Neural crest cell (in vitro differentiated cells): Measurements from ENCODE around the gene CDH13. TPM values are rescaled to one million over a fixed set of nuclear protein-coding genes. Genes with fewer than 3 reads are reported as not detected.

ENCODE experiments used
- DNase-seq: peaks from one replicate; pipeline ENCODE4 v3.0.0; 2021; ENCODE audit warnings: low read depth, mixed read lengths, low spot score
- H3K27ac Mint-ChIP-seq: one replicate; pipeline ENCODE4 v1.8.0; 2021; ENCODE audit warnings: mild to moderate bottlenecking, mixed read lengths; ENCODE audit not compliant: unreplicated experiment
- H3K27me3 Mint-ChIP-seq: 2 replicates; pipeline ENCODE4 v1.8.0; 2021; ENCODE audit warnings: low read depth, mild to moderate bottlenecking, mixed read lengths
- H3K36me3 Mint-ChIP-seq: 2 replicates; pipeline ENCODE4 v1.8.0; 2021; ENCODE audit warnings: low read depth, mild to moderate bottlenecking, mixed read lengths
- H3K4me1 Mint-ChIP-seq: 2 replicates; pipeline ENCODE4 v1.8.0; 2021; ENCODE audit warnings: mixed read lengths
- H3K4me3 Mint-ChIP-seq: one replicate; pipeline ENCODE4 v1.8.0; 2021; ENCODE audit warnings: mild to moderate bottlenecking, mixed read lengths
- H3K9me3 Mint-ChIP-seq: 2 replicates; pipeline ENCODE4 v1.8.0; 2021; ENCODE audit warnings: mixed read lengths
- CTCF ChIP-seq: fragments of 200-600 bp; sonication (generic); conservative IDR thresholded peaks from 2 replicates; pipeline ENCODE4 v1.5.0; 2021; ENCODE audit warnings: antibody characterized with exemption, mild to moderate bottlenecking
- total RNA-seq: library from RNA; stranded (reverse); gene quantifications from 2 replicates; pipeline ENCODE4 v1.2.1, GENCODE V29; 2021

Gene CDH13
- total RNA-seq, 1 donor from 2014 or later, result 1.1 TPM

DNA sequence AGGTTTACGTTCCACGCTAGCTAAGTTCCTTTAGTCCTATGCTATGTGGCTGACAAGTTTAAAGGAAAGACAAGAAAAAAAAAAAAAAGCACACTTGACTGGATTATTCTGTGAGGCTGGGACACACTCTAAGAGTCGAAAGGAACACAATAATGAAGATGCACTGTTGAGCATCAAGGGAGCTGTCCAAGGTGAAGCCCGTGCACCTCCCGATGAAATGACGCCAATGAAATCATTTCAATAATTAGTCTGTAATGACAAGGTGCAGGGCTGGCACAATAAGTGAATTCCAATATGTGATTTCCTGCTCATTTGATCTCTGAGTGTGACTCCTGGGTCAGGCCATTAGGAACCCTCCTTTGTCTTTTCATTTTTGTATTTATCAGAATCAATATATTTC, 232.9 kb downstream of the CDH13 start:
- Mint-ChIP-seq H3K9me3 (peaks cover 4% of the 10 kb centered on the region), H3K4me1 (no peaks in the 10 kb centered on the region), H3K36me3 (no peaks in the 10 kb centered on the region), H3K27ac (no peak overlapping the region), H3K4me3 (no peak overlapping the region), H3K27me3 (peaks cover 7% of the 10 kb centered on the region)
- no peak for DNase-seq
- TF ChIP-seq CTCF, result no peak

DNA sequence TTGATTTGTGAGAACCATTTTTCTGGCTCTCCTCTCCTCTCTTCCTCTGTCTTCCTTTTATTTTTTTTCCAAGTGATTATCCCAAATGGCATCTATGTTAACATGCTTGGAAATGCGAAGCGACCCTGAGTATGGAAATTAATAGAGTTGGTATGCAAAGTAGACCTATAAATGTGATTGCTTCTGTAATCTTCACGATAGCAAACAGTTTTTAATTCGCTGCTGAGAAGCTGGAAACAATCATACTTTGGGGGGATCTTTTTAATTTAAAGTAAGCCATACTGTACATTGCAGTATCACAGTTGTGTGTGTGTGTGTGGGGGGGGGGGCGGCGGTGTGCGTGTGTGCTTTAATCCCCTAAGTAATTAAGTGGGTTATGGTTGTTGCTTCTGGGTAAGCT, 233.3 kb downstream of the CDH13 start:
- H3K27ac Mint-ChIP-seq, result no peak overlapping the region
- no peak for TF ChIP-seq CTCF
- H3K4me3 Mint-ChIP-seq, result no peak overlapping the region
- no peak for DNase-seq
- H3K4me1 Mint-ChIP-seq, result no peaks in the 10 kb centered on the region
- H3K27me3 Mint-ChIP-seq, result peaks cover 7% of the 10 kb centered on the region
- no peaks in the 10 kb centered on the region for H3K36me3 Mint-ChIP-seq
- H3K9me3 Mint-ChIP-seq, result peaks cover 4% of the 10 kb centered on the region

DNA sequence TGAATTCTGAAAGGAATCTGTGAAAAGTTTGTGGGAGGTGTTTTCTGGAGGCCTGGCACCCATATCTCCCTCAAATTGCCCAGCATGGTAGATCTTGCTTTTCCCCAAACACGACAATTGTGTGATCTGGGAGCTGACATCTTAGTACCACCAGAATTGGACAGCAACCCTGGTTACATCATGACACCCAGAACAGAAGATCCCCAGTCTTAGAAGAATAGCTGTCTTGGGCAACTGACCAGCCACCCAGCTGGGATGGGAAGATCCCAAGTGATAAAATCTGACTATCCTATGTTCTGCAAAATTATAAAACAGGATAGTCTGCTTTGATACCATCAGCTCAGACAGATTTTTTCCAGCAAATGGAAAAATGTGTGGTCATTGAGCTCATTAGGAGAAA, 235.3 kb downstream of the CDH13 start:
- TF ChIP-seq CTCF, result no peak
- Mint-ChIP-seq H3K27me3 (peaks cover 2% of the 10 kb centered on the region), H3K36me3 (peaks cover 3% of the 10 kb centered on the region)

DNA sequence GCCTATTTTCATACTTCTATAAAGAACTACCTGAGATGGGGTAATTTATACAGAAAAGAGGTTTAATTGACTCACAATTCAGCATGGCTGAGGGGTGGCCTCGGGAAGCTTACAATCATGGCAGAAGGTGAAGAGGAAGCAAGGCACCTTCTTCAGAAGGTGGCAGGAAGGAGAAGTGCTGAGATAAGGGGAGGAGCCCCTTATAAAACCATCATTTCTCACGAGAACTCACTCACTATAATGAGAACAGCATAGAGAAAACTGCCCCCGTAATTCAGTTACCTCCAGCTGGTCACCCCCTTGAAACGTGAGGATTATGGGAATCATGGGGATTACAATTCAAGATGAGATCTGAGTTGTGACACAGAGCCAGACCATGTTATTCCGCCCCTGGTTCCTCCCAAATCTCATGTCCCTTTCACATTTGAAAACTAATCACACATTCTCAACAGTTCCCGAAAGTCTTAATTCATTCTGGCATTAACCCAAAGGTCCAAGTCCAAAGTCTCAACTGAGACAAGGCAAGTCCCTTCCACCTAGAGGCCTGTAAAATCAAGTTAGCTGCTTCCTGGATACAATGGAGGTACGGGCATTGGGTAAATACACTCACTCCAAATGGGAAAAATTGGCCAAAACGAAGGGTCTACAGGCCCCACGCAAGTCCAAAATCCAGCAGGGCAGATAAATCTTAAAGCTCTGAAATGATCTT, 237.7 kb downstream of the CDH13 start:
- H3K4me3 Mint-ChIP-seq, result no peak overlapping the region
- no peak for TF ChIP-seq CTCF
- no peak overlapping the region for H3K27ac Mint-ChIP-seq
- H3K9me3 Mint-ChIP-seq, result peaks cover 8% of the 10 kb centered on the region
- H3K36me3 Mint-ChIP-seq, result peaks cover 5% of the 10 kb centered on the region
- H3K27me3 Mint-ChIP-seq, result no peaks in the 10 kb centered on the region
- no peaks in the 10 kb centered on the region for H3K4me1 Mint-ChIP-seq
- no peak for DNase-seq

More for the DNA sequence above, 235.3 kb downstream of the CDH13 start:
- Mint-ChIP-seq H3K4me1 (no peaks in the 10 kb centered on the region), H3K9me3 (peaks cover 7% of the 10 kb centered on the region), H3K4me3 (no peak overlapping the region), H3K27ac (no peak overlapping the region)
- no peak for DNase-seq

- Mint-ChIP-seq H3K27me3 (no peaks in the 10 kb centered on the region), H3K27ac (no peak overlapping the region), H3K4me1 (no peaks in the 10 kb centered on the region), H3K36me3 (peaks cover 5% of the 10 kb centered on the region), H3K4me3 (no peak overlapping the region), H3K9me3 (peaks cover 12% of the 10 kb centered on the region)
- DNase-seq, result no peak
- TF ChIP-seq CTCF, result no peak
Observed at GRCh38 chr16:82865412-82865811, 238.6 kb downstream of the CDH13 start.
